HTR-8/SVneo (cell line): ENCODE results near the gene TNS3.

ENCODE experiments used
- DNase-seq: peaks from one replicate; pipeline ENCODE4 v3.0.0; 2011; ENCODE audit warnings: low spot score, mixed read lengths; ENCODE audit not compliant: insufficient read length
- FAIRE-seq: peaks from 2 replicates; lab custom pipeline; 2011; peaks lifted over from hg19 to GRCh38; lab: Jason Lieb, UNC

TNS3 gene

DNA sequence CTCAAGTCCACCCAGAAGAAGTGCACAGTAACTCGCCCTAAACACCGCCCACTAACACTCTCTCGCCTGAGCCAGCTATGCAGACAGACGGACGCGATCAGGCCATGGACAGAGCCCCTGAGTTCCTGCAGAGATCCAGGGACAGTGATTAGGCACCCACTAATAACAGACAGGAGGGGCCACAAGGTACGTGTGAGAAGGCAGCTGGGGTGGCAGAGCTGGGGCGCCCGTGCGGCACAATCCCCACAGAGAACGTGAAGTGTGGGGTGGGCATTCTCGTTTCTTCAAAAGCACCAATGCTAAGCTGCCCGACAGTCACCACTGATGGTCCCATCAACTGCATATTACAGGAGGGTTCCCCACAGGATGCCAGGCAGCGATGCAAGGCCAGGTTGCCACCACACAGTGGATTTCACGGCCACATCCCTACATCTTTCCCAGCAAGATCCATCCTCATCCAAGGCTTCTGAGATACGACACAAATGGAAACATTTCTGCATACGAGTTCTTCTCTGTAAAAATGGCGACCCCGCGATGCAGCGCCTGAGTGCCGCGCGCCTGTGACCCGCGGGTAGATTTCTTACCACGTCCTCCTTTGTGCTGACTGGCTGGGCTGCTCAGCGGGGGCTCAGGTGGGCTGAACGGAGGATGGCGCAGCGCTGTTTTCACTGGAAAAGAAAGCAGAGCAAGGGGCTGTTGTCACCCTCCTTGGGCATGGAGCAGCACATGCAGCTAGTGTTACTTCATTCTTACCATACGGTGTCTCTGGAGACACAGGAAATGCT lies 237.5 kb downstream of the TNS3 start:
- FAIRE-seq: no peak
- no peak for DNase-seq

DNA sequence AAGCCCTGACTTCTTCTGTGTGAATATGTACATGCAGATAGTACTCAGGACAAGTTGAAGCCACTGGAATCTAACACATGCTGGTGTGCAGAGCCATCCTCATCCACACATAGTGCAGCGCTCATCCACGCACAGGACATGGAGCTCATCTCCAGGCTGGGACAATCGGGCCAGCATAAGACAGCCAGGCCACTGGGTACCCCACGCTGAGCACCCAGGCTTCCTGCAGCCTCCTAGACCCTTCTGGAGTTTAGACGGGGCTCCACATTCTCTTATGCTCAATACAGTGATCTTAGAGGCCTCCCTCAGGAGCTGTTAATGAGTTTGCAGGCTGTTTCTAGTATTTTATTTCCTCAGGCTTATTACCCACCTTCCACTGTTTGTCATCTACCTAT lies 238.9 kb downstream of the TNS3 start:
- DNase-seq (no peak), FAIRE-seq (no peak)

DNA sequence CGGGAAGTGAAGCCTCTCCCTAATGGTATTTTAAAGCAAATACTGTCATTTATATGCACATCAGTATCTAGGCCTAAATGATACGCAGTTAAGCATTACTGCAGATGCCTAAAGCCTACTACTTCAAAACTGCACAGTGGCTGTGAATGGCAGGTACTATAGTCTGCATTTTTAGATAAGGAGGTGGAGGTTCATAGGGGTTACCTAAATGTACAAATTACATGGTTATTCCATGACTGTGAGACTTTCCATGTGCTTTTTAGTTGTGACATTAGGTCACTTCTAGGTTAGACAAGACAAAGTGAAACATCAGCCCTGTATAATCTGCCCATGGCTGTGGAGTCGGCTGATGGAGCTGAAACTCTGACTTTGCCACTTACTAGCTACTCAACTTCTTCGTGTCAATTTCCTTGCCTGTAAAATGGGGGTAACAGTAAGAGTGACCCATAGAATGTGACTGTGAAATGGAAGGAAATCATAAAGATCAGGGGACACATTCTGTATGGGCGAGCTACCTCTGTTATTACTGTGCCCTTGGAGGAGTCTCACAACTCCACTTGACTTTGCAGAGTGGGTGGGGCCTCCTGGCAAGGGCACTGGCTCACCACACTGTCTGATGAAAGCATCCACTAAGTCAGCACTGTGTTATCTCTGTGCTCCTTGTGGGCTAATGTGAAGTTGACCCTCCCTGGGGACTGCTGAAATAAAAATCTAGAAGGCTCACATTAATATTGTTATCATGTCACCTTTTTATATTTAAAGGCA lies 239.4 kb downstream of the TNS3 start:
- DNase-seq (no peak), FAIRE-seq (no peak)

DNA sequence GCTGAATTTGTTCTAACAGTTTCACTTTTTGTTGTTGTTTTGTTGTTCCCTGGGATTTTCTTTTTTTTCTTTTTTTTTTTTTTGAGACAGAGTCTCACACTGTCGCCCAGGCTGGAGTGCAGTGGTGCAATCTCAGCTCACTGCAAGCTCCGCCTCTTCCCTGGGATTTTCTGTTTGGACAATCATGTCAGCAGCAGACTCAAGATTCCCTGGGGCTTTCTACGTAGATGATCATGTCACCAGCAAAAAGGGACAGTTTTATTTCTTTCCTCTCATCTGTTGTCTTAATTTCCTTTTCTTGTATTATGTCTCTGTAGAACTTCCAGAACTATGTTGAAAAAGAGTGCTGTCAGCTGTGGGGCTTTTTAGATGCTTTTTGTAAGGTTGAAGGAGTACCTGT lies 241.4 kb downstream of the TNS3 start:
- FAIRE-seq (no peak), DNase-seq (no peak)

DNA sequence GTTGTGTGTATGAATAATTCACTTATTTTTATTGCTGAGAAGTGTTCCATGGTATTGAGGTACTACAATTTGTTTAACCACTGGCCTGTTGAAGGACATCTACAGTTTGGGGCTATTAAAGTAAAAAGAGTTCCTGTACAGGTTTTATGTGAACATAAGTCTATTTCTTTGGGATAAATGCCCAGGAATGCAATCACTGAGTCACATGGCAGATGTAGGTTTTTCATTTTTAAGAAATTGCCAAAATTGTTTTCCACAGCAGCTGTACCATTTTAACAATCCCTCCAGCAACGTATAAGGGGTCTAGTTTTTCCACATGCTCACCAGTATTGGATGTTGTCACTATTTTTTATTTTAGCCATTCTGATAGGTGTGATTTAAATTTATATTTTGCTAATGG lies 243.9 kb downstream of the TNS3 start:
- DNase-seq: no peak
- FAIRE-seq: no peak

DNA sequence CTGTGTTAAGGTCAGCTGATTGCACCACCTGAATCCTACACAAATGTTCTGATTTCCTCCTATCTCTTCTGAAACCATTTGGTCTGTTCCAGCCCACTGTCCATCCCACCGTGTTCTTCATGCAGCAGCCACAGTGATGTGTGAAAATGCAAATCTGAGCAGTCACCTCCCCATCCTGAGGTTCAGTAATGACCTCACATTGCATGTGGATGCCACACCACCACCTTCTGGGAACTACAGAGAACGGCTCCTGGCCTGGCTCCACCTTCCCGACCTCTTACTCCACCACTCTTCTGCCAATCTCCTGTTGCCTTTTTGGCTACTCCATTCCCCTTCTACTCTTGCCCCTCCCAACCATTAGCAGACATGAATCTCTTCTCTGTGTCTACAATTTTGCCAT lies 244.4 kb downstream of the TNS3 start:
- FAIRE-seq: no peak

DNA sequence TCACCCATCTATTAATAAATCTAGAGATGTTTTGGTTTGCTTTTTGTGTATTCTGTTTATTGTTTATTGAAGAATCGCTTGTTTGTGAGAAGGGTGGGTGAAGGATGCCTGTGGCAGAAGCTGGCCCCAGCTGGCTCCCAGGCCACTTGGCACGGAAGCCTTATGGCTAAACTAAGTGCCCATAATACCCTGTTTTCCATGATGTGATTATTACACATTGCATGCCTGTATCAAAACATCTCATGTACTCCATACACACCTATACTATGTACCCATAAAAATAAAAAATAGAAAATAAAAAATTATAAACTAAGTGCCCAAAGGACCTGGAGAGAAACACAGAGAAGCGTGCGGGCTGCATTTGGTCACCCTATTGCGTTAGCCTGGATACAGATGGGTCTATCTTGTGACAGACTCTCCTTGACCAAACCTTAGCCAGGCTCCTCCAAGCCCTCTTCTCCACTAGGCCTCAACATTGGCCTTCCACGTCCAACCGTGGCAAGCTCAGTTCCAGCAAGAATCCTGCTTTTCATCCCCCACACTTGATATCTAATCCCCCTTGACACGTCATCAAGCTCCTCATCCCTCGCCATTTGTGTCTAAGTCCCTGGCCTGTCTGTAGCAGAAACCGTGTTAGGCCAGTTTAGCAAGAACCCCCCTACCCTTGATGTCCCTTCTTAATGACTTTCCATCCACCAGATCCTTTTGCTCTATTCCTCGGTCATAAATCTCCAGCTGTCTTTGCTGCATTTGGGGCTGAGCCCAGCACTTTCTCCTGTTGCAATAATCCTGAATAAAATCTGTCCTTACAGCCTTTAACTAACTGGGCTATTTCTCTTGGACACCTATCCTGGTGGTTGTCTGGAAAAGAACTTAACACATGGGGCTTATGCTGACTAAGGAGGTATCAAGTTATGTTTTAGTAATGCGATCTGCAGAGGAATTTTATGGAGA lies 245.2 kb downstream of the TNS3 start:
- DNase-seq (no peak), FAIRE-seq (no peak)

More for the DNA sequence above, 244.4 kb downstream of the TNS3 start:
- DNase-seq: no peak

DNA sequence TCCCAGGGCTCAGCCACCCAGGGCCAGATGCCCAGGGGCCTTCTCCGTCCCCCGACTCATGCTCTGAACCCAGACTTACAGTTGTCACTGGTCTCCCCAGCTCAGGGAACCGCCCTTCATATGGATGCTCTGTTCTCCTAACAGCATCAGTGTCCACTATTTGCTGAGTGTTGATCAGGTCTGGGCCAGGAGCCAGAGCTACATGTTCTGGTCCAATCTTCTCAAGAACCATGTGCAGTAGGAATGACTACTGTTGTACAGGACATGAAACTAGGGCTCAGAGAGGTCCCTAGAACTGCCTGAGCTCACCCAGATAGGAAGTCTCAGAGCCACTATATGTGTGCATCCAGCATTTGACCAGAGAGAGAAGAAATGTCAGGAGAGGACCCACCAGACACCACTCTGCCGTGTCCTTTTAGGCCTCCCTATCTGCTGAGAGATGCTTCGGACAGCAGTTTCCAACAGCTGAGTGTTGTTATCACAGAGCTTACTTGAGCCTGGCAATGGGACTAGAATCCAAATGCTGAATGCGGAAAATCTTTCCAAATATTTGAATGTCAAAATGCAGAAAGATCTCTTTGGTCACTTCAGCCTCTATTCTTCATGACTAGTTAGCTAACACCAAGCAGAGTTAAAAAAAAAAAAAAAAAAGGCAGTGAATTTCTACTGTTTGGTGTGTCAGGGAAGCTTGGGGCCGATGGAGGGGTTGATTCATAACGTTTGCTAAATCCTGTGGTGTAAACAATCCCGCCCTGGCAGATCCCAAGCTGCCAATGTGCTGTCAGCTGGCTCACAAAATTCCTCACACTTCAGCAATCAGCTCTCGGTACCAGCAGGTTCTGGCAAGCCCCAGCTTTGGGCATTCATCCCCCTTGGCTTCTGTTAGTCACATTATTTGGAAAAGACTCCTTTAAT lies 246.1 kb downstream of the TNS3 start:
- DNase-seq (no peak), FAIRE-seq (no peak)

DNA sequence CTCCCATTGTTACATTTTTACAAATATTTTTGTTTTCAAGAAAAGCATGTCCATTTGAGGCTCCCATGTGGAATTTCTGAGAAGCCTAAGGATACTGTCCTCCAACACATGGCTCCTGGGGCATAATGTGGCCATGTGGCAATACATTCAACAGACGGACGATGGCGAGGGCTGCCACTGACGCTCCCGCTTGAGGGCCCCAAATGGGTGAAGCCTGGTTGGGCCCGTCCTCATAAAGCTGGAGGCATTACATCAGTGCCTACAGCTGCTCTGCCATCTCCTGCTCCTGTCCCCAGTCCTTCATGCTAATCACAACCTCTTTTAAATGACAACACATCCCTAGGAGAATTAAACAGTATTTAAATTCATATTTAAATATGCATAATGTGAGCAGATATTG lies 246.8 kb downstream of the TNS3 start:
- DNase-seq (no peak), FAIRE-seq (no peak)

DNA sequence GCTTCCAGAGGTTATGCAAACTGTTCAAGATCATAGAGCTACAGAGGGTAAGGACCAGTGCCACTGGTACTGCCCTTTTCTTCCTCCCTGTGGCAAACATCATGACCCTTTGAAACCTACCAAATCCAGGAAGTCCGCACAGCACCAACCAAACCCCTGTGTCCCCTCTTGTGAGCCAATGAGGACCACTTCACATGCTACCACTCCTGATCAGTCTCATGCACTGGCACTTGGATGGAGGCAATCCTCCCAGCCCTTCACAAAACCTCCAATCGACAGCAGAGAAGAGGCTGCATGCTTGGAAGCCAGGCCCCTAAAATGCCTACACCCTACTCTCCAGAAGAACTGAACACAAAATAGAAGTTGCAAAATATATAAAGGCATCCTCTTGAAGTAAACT lies 248.0 kb downstream of the TNS3 start:
- DNase-seq (no peak), FAIRE-seq (peak; percentile 36)

DNA sequence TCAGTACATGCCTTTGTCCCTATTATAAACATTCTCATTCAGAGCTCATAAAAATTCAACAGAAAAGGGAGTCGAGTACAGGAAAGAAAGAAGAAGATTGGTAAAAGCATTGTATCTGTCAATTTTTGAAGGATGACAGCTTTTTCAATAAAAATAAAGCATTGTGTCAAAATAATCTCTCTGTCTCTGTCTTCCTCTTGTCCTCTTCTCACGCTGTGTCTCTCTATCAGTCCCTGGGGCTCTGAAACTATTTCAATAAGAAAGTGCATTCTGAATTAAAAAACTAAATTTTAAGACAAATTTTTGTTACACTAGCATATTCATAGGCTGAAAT lies 248.4 kb downstream of the TNS3 start:
- DNase-seq (no peak), FAIRE-seq (no peak)

DNA sequence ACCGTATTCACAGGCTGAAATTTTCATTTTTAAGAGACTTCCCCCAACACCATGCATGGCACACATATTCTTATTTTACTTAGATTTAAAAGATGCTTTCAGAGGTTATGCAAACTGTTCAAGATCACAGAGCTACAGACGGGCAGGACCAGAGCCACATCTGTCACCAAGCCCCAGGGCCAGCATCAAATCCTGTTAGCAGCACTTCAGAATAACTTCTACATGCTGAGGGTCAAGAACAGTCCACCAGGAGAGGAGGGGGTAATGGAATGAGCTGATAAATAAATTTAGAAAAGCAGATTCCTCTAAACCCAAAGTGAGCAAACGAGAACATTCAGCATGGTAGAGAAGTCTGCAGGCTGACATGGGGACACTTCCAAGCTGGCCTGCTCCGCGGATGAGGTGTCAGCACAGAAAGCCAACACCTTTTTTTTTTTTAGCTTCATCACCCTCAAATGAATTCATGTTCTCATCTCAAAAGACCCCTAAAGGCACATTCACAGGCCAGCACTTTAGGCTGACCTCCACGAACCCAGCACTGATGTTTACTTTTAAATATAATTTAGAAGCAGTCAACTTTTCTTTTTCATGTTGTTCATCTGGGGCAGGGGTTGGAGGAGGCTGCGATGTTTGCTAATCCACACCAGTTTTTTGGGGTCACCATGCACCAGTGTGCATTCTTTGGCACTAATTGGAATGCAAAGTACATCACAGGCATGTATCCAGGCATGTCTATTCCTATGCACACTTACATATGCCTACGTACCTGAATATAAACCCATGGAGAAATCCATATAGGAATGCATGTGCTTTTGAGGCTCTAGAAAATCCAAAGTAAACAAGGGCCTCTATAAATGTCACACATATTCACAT lies 249.0 kb downstream of the TNS3 start:
- DNase-seq (no peak), FAIRE-seq (no peak)

DNA sequence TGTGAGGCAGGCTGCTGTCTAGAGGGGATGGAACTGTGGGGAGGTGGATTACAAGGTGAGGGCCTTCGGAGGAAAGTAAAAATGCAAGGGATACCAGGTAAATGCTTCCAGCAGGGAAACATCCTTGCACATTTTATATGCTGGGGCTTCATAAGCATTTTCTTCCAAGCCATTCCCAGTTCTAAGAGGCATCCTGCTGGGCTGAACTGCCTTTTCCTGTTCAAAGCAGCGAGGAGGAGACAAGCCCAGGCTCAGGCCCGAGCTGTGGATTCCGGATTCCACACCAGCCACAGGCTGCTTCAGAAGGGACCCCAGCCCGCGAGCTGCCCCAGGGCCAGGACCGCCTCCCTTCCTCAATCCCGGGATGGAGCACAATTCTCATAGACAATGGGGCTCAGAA lies 249.7 kb downstream of the TNS3 start:
- DNase-seq (no peak), FAIRE-seq (no peak)

DNA sequence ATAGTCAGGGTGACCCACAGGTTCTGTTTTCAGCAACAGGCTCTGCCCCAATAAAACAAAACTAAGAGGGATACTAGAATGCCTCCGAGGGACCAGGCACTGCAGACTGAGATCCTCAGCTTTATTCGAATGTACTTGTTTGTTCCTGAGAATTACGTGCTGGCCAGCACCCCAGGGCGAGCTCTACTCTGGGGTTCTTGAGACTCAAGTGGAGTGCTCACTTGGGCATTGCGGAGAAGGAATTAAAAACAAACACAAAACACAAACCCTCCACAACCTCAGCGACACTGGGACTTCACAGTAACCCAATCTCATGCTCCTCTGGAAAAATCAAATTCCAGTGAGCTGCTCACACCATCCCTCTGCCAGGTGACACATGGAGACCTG lies 250.7 kb downstream of the TNS3 start:
- FAIRE-seq (no peak), DNase-seq (no peak)

DNA sequence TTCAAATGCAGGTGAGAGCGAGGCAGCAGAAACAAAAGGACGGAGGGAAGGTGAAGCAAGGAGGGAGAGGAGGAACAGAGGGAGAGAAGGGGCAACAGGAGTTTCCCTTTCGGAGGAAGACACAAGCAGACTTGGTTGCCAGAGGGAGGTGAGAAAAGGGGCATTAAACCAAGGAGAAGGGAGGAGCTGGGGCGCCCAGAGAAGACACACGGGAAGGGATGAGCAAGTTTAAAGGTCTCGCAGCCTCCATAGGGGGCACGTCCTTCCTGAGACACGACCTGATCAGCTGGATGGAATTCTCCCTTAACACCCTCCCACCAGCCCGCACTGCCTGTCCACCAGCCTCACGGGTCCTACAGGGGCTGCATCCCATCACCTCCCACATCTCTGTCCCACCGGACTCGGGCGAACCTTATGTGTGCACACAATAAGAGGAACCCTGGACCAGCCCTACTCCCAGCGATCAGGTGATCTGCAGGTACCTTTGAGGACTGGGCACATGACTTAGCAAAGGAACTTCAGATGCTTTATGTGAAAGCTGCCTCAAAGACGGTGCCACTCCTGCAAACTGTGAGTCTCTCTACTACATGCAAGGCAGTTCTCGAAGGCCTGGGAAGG lies 251.2 kb downstream of the TNS3 start:
- no peak for FAIRE-seq
- no peak for DNase-seq

DNA sequence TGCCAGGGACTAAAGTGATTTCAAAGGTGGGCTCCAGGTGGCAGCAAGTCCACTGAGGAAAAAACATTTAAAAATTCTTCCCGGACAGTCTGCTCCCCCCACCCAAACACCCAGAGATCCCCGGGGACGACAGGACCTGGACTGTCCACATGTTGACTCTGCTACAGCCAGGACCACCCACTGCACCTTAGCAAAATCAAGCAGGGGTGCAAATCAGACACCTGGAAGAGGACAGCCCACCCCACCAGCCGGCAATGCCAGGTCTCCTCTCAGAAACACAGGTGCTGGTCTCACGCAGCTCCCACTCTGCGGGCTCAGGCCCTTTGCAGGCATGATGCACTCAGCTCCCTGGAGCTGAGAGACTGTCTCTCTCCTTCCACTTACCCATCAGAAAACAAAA lies 251.9 kb downstream of the TNS3 start:
- FAIRE-seq: no peak

DNA sequence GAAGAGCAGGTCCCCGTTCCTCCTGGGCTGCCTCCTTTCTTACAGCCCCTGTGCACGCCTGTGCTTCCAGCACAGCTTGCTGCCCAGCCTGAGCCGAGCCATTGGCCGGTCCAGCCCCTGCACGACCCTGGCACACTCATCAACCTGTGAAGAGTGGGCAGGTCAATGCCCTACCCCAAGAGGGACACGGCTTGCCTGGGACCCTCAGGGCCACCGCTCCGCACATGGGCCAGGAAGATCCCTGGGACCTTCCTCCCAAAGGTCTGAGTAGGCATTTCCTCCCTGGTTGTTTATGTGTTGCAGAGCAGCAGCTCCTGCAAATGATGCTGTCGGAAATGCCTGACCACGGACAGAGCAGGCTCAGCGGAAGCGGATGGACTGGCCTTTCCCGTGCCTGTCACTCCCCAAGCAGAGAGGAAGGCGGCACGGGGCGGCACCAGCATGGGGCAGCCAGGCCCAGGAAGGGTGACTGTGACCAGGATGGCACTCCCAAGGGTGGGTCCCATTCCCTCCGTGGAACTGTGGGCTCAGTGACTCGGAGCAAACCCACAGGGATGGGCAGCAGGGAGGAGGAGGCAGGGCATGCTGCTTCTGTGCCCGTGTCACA lies 252.5 kb downstream of the TNS3 start:
- no peak for FAIRE-seq
- DNase-seq: no peak

More for the DNA sequence above, 251.9 kb downstream of the TNS3 start:
- DNase-seq: no peak
